Smooth muscle cell (in vitro differentiated cells): ENCODE data around the gene RETREG2. TPM values are rescaled to one million over a fixed set of nuclear protein-coding genes. Genes with fewer than 3 reads are reported as not detected.

Experiments used
- DNase-seq: peaks from one replicate; lab custom pipeline; 2025; ENCODE audit not compliant: unreplicated experiment; lab: John Stamatoyannopoulos, UW
- H2AFZ ChIP-seq: fragments of 200-600 bp; sonication (generic); 2 replicates; pipeline ENCODE4 v1.6.0; 2016; ENCODE audit warnings: antibody characterized with exemption, low read depth, mild to moderate bottlenecking
- H3F3A ChIP-seq: fragments of 200-600 bp; sonication (generic); 2 replicates; pipeline ENCODE4 v1.6.0; 2017; ENCODE audit warnings: antibody characterized with exemption, low read depth
- H3K27ac ChIP-seq: fragments of 200-600 bp; sonication (generic); 2 replicates; pipeline ENCODE4 v1.5.1; 2016; ENCODE audit warnings: low read depth, mild to moderate bottlenecking
- H3K27me3 ChIP-seq: fragments of 200-600 bp; sonication (generic); 2 replicates; pipeline ENCODE4 v1.6.1; 2016; ENCODE audit warnings: low read depth, mild to moderate bottlenecking
- H3K36me3 ChIP-seq: fragments of 200-600 bp; sonication (generic); 2 replicates; pipeline ENCODE4 v1.5.1; 2016; ENCODE audit warnings: low read depth
- H3K4me1 ChIP-seq: fragments of 200-600 bp; sonication (generic); 2 replicates; pipeline ENCODE4 v1.5.1; 2016; ENCODE audit warnings: low read depth
- H3K4me2 ChIP-seq: fragments of 200-600 bp; sonication (generic); 2 replicates; pipeline ENCODE4 v1.6.0; 2016; ENCODE audit warnings: mild to moderate bottlenecking
- H3K4me3 ChIP-seq: fragments of 200-600 bp; sonication (generic); 2 replicates; pipeline ENCODE4 v1.5.1; 2016; ENCODE audit warnings: mild to moderate bottlenecking
- H3K79me2 ChIP-seq: fragments of 200-600 bp; sonication (generic); 2 replicates; pipeline ENCODE4 v1.6.0; 2016; ENCODE audit warnings: low read depth, mild to moderate bottlenecking
- H3K9ac ChIP-seq: fragments of 200-600 bp; sonication (generic); 2 replicates; pipeline ENCODE4 v1.6.0; 2016; ENCODE audit warnings: low read depth
- H3K9me3 ChIP-seq: fragments of 200-600 bp; sonication (generic); replicated peaks from 2 replicates; pipeline ENCODE4 v1.5.1; 2016; ENCODE audit warnings: low read depth
- H4K20me1 ChIP-seq: fragments of 200-600 bp; sonication (generic); 2 replicates; pipeline ENCODE4 v1.6.0; 2016; ENCODE audit warnings: low read depth
- WGBS: methylation state at CpG from one replicate; pipeline ENCODE4 v1.1.7; 2016; ENCODE audit warnings: low lambda C conversion rate; 5-methylcytosine and 5-hydroxymethylcytosine counted together
- polyA plus RNA-seq: library from polyadenylated mRNA; unstranded; fragments of >200 nt; fragmentation: Nextera tagmentation; extraction: Ambion mirVana; gene quantifications from 2 replicates; pipeline ENCODE4 v1.2.1, GENCODE V29; 2016
- total RNA-seq: library from RNA; depleted of rRNA; stranded (reverse); fragments of >200 nt; gene quantifications from 2 replicates; pipeline ENCODE4 v1.2.3, GENCODE V29; 2014
- TF ChIP-seq, protein P1 (sequence below): fragments of 200-600 bp; sonication (generic); IDR thresholded peaks from 2 replicates; pipeline ENCODE4 v1.5.1; 2017; ENCODE audit warnings: borderline replicate concordance, mild to moderate bottlenecking, antibody characterized with exemption; ENCODE audit not compliant: insufficient read depth, poor library complexity, severe bottlenecking

RETREG2 gene
- total and polyA plus RNA-seq, 2 experiments from 2014 or later = 48.7 to 57.2 TPM

DNA sequence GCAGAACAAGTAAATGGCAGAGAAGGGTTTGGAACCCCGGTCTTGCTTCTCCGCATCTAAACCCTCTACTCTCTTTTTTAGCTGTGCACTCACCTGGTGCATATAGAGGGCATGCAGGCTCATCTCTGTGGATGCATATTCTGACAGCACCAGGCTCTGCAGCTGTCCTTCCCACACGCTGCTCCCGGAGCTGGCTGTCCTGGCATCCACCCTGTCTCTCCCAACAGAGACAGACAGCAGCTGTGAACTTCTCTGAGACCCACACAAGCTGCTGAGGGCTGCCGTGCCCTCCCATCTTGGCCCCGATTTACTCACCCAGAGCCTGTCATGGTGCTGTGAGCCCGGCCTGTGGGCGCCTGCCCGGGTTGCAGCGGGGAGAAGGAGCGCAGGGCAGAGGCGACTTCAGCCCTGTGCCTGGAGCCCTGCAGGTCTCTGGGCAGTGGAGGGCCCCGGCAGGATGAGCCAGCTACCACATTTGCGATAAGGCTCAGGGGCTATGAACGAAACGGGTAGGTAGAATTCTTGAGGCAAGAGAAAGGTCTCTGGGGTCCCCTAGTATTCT lies 44.0 kb downstream of the RETREG2 start:
- Histone ChIP-seq H3K36me3 (peaks cover 4% of the 10 kb centered on the region), H3K79me2 (peaks cover 7% of the 10 kb centered on the region), H3K4me1 (peaks cover 7% of the 10 kb centered on the region), H3K9ac (no peak overlapping the region), H3K4me3 (no peak overlapping the region), H3K9me3 (no peaks in the 10 kb centered on the region), H3K27ac (no peak overlapping the region), H4K20me1 (peaks cover 3% of the 10 kb centered on the region), H3K4me2 (no peak overlapping the region), H3K27me3 (no peaks in the 10 kb centered on the region), H3F3A (peaks cover 14% of the 10 kb centered on the region), H2AFZ (no peak overlapping the region)
- 95% methylated on average over 16 of the region's 16 CpGs for WGBS
- TF ChIP-seq, protein P1, sequence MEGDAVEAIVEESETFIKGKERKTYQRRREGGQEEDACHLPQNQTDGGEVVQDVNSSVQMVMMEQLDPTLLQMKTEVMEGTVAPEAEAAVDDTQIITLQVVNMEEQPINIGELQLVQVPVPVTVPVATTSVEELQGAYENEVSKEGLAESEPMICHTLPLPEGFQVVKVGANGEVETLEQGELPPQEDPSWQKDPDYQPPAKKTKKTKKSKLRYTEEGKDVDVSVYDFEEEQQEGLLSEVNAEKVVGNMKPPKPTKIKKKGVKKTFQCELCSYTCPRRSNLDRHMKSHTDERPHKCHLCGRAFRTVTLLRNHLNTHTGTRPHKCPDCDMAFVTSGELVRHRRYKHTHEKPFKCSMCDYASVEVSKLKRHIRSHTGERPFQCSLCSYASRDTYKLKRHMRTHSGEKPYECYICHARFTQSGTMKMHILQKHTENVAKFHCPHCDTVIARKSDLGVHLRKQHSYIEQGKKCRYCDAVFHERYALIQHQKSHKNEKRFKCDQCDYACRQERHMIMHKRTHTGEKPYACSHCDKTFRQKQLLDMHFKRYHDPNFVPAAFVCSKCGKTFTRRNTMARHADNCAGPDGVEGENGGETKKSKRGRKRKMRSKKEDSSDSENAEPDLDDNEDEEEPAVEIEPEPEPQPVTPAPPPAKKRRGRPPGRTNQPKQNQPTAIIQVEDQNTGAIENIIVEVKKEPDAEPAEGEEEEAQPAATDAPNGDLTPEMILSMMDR = no peak
- DNase-seq = no peak

DNA sequence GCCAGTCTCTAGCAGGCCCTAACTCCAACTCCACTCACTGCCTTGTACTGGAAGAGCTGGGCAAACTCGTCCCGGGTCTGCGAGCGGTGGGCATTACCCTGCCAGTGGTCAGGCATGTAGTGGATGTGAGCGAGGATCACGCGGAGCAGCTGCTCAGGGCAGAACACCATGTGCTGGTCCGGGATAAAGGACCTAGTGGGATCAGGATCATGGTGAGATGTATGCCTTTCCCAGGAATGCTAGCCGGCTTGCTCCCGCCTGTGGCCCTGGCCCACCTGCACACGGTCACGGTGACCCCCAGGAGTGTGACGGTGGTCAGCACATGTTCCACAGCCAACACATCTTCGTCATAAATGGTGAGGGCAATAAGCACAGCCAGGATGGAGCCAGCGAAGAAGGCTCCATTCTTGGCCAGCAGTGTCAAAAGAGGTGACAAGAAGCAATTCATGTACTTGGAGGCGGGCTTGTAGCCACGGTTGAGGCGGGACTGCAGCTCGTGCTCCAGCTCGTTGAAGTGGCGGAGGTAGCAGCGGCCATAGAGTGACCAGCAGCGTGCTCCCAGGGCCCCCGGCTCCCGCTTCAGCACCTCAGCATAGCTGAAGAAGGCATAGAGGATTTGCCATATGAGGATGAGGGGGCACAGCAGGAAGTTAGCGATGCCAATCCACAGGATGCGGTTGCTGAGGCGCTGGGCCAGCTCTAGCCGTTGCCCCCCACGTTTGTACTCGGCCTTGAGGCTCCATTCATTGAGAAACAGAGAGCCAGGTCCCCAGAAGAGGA lies 45.9 kb downstream of the RETREG2 start:
- no peaks in the 10 kb centered on the region for H3K27me3 ChIP-seq
- H3K9ac ChIP-seq = no peak overlapping the region
- H3K9me3 ChIP-seq = no peaks in the 10 kb centered on the region
- H3K36me3 ChIP-seq = peaks cover 4% of the 10 kb centered on the region
- H3K79me2 ChIP-seq = peaks cover 25% of the 10 kb centered on the region
- H4K20me1 ChIP-seq = peaks cover 8% of the 10 kb centered on the region
- no peak overlapping the region for H3K27ac ChIP-seq
- peaks cover 5% of the 10 kb centered on the region for H3F3A ChIP-seq
- no peak overlapping the region for H2AFZ ChIP-seq
- WGBS = 97% methylated on average over 31 of the region's 31 CpGs
- no peak overlapping the region for H3K4me2 ChIP-seq
- H3K4me1 ChIP-seq = peaks cover 13% of the 10 kb centered on the region
- TF ChIP-seq, protein P1 = no peak
- H3K4me3 ChIP-seq = no peak overlapping the region
- no peak for DNase-seq

DNA sequence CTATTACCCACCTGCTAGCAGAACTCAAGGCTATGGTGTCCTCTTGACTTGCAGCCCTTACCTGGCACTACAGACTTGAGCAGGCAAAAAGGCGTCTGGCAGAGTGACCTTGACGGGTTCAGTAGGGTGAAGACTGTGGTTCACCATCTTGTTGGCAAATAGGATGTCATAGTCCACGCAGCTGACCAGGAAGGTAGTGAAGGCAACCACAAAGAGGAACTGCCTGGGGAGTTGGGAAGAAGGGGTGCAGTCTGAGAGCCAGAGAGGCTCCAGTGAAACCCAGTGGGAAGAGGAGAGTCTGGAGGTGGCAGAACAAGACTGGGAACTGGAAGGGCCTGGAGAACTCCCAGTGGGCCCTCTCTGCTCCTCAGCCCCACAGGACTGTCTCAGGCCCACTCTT lies 47.3 kb downstream of the RETREG2 start:
- peaks cover 8% of the 10 kb centered on the region for H4K20me1 ChIP-seq
- H3K36me3 ChIP-seq = peaks cover 4% of the 10 kb centered on the region
- WGBS = 95% methylated on average over 3 of the region's 3 CpGs
- DNase-seq = no peak
- no peak overlapping the region for H3K4me2 ChIP-seq
- no peaks in the 10 kb centered on the region for H3K27me3 ChIP-seq
- TF ChIP-seq, protein P1 = no peak
- H3K9ac ChIP-seq = no peak overlapping the region
- peaks cover 27% of the 10 kb centered on the region for H3K79me2 ChIP-seq
- H3K27ac ChIP-seq = no peak overlapping the region
- H3F3A ChIP-seq = peaks cover 5% of the 10 kb centered on the region
- no peaks in the 10 kb centered on the region for H3K9me3 ChIP-seq
- no peak overlapping the region for H2AFZ ChIP-seq
- H3K4me1 ChIP-seq = peaks cover 11% of the 10 kb centered on the region
- no peak overlapping the region for H3K4me3 ChIP-seq
